B cell (primary cell): Measurements from ENCODE around the gene INSIG1. TPM values are rescaled to one million over a fixed set of nuclear protein-coding genes. Genes with fewer than 3 reads are reported as not detected.

Experiments
- ATAC-seq: fragments of 200-7000 bp; cut with Tn5 transposase; one replicate; pipeline ENCODE4 v1.10.0; 2021; ENCODE audit warnings: low read depth, mild to moderate bottlenecking, moderate number of reproducible peaks, moderate library complexity
- CTCF ChIA-PET: fragments of 350-600 bp; sonication (Branson Sonifier 250); formaldehyde crosslinking; loops from one replicate; lab custom pipeline; 2021; ENCODE audit warnings: antibody characterized with exemption, inconsistent platforms; lab: Charles Lee
- POLR2A ChIA-PET: fragments of 350-600 bp; sonication (Branson Sonifier 250); formaldehyde crosslinking; loops from one replicate; lab custom pipeline; 2021; ENCODE audit warnings: antibody characterized with exemption; lab: Charles Lee
- DNase-seq: peaks from one replicate; pipeline ENCODE4 v3.0.0; 2013
- H2AFZ ChIP-seq: 2 replicates; pipeline ENCODE4 v1.6.1; 2012; ENCODE audit warnings: mild to moderate bottlenecking, low read depth, low read length; ENCODE audit not compliant: insufficient read depth, poor library complexity, severe bottlenecking
- H3K27ac ChIP-seq, 2 donors: 1 replicate in 1 of 2; 2 replicates in 1 of 2; pipeline ENCODE4 v1.5.1; 2012 to 2013; ENCODE audit warnings: low read length in 2 of 2, mild to moderate bottlenecking in 2 of 2, moderate library complexity in 1 of 2
- H3K27me3 ChIP-seq, 4 experiments: fragments of 200-600 bp in 1 of 4; sonication (generic) in 1 of 4; replicated peaks in 1 of 4; 1 replicate in 2 of 4; 2 replicates in 2 of 4; pipeline versions ENCODE4 v1.6.1 to v1.7.0; 2013 to 2016; ENCODE audit warnings: low read length in 3 of 4, mild to moderate bottlenecking in 2 of 4, mixed read lengths in 1 of 4, moderate library complexity in 1 of 4; ENCODE audit not compliant: insufficient read depth in 4 of 4, control insufficient read depth in 3 of 4; ENCODE audit errors: control extremely low read depth in 1 of 4
- H3K36me3 ChIP-seq, 2 experiments: replicated peaks in 1 of 2; 1 replicate in 1 of 2; 2 replicates in 1 of 2; pipeline versions ENCODE4 v1.6.1 to v1.7.1; 2013; ENCODE audit warnings: low read length in 1 of 2; ENCODE audit not compliant: insufficient read depth in 2 of 2, control insufficient read depth in 1 of 2; ENCODE audit errors: control extremely low read depth in 1 of 2, extremely low read depth in 1 of 2
- H3K4me1 ChIP-seq, 2 donors: fragments of 200-600 bp in 1 of 2; sonication (generic) in 1 of 2; 1 replicate in 1 of 2; 2 replicates in 1 of 2; pipeline versions ENCODE4 v1.5.1 to v1.6.1; 2013 to 2017; ENCODE audit warnings: low read length in 2 of 2; ENCODE audit not compliant: control insufficient read depth in 2 of 2, insufficient read depth in 2 of 2
- H3K4me2 ChIP-seq: replicated peaks from 2 replicates; pipeline ENCODE3; 2012; ENCODE audit warnings: mild to moderate bottlenecking, low read depth, low read length; ENCODE audit not compliant: poor library complexity, severe bottlenecking
- H3K4me3 ChIP-seq, 5 experiments: fragments of 200-600 bp in 1 of 5; sonication (generic) in 1 of 5; 1 replicate in 3 of 5; 2 replicates in 2 of 5; pipeline versions ENCODE4 v1.5.1 to v1.7.0; 2011 to 2016; ENCODE audit warnings: low read length in 4 of 5, mild to moderate bottlenecking in 4 of 5, low read depth in 2 of 5, control low read depth in 1 of 5, moderate library complexity in 1 of 5; ENCODE audit not compliant: insufficient read depth in 1 of 5; ENCODE audit errors: control extremely low read depth in 1 of 5, extremely low read depth in 1 of 5
- H3K79me2 ChIP-seq: fragments of 200-600 bp; sonication (generic); one replicate; pipeline ENCODE4 v1.6.0; 2016; ENCODE audit warnings: low read length; ENCODE audit not compliant: control insufficient read depth, insufficient read depth
- H3K9ac ChIP-seq: fragments of 200-600 bp; sonication (generic); 2 replicates; pipeline ENCODE4 v1.6.1; 2017; ENCODE audit warnings: mild to moderate bottlenecking, low read length, moderate library complexity
- H3K9me3 ChIP-seq, 3 donors: one replicate each; pipeline versions ENCODE4 v1.6.1 to v1.7.1; 2013; ENCODE audit warnings: low read length in 2 of 3; ENCODE audit not compliant: control insufficient read depth in 2 of 3, insufficient read depth in 1 of 3; ENCODE audit errors: control extremely low read depth in 1 of 3
- H4K20me1 ChIP-seq: 2 replicates; pipeline ENCODE4 v1.6.0; 2012; ENCODE audit warnings: mild to moderate bottlenecking, low read length; ENCODE audit not compliant: insufficient read depth, control insufficient read depth, poor library complexity, severe bottlenecking
- H3K27ac Mint-ChIP-seq: one replicate; pipeline ENCODE4 v1.8.0; 2021; ENCODE audit warnings: mixed read lengths
- H3K27me3 Mint-ChIP-seq: one replicate; pipeline ENCODE4 v1.8.0; 2021; ENCODE audit warnings: mixed read lengths
- H3K4me1 Mint-ChIP-seq: one replicate; pipeline ENCODE4 v1.8.0; 2021; ENCODE audit warnings: mixed read lengths
- H3K4me3 Mint-ChIP-seq: one replicate; pipeline ENCODE4 v1.8.0; 2021; ENCODE audit warnings: mixed read lengths
- H3K9me3 Mint-ChIP-seq: one replicate; pipeline ENCODE4 v1.8.0; 2022; ENCODE audit warnings: mixed read lengths; ENCODE audit not compliant: insufficient read depth
- CTCF ChIP-seq: fragments of 200-600 bp; IDR thresholded peaks from one replicate; pipeline ENCODE4 v1.8.0; 2022; ENCODE audit warnings: antibody characterized with exemption, mild to moderate bottlenecking
- EZH2 ChIP-seq: IDR thresholded peaks from 2 replicates; pipeline ENCODE4 v1.6.1; 2012; ENCODE audit warnings: borderline replicate concordance, low read depth, mild to moderate bottlenecking, moderate library complexity, low read length; ENCODE audit not compliant: insufficient read depth, poor library complexity, severe bottlenecking
- WGBS: methylation state at CpG from one replicate; pipeline ENCODE4 v1.1.5; 2013; ENCODE audit warnings: missing lambda C conversion rate; ENCODE audit not compliant: insufficient coverage; 5-methylcytosine and 5-hydroxymethylcytosine counted together
- intact Hi-C: fragments of 100-400 bp; cut with micrococcal nuclease; formaldehyde crosslinking; loops from one replicate; pipeline ENCODE4 v1.10.0; 2022
- polyA plus RNA-seq: library from polyadenylated mRNA; depleted of rRNA; stranded (reverse); fragments of >200 nt; gene quantifications from 2 replicates; pipeline ENCODE4 v1.2.3, GENCODE V29; 2012
- total RNA-seq, 2 donors: library from RNA; stranded (reverse); fragments of 120-200 nt in 1 of 2; gene quantifications; 1 replicate in 1 of 2; 2 replicates in 1 of 2; pipeline versions ENCODE4 v1.2.3 to v1.2.4, GENCODE V29; 2013 to 2022

Gene INSIG1
- total and polyA plus RNA-seq, 2 donors (not counting 1 experiment from before 2014, with no cell fraction given) = 32.2 to 56.2 TPM

GRCh38 chr7:155309021-155309338 is 11.3 kb downstream of the INSIG1 start:
- no peak overlapping the region for H3K4me2 ChIP-seq
- H3K4me1 Mint-ChIP-seq = peaks cover 11% of the 10 kb centered on the region
- H3K27me3 ChIP-seq = no peaks in the 10 kb centered on the region
- DNase-seq = no peak
- H3K9me3 ChIP-seq = no peaks in the 10 kb centered on the region
- ChIA-PET POLR2A (no interaction called here), CTCF (interaction anchor here (0.7 kb wide), 1 partner anchor 123 kb away, joined by 3 read pairs; no protein-coding TSS in a partner anchor)
- H3K4me1 ChIP-seq = peaks cover 0 to 9% of the 10 kb centered on the region in 2 donors
- intact Hi-C loops = no loop called here
- no peak overlapping the region for H3K4me3 Mint-ChIP-seq
- TF ChIP-seq CTCF = no peak
- H3K27me3 Mint-ChIP-seq = no peaks in the 10 kb centered on the region
- H3K9ac ChIP-seq = no peak overlapping the region
- ATAC-seq = no peak
- no peak overlapping the region for H2AFZ ChIP-seq
- H3K36me3 ChIP-seq = peaks cover 4 to 47% of the 10 kb centered on the region in 2 experiments
- H3K27ac Mint-ChIP-seq = no peak overlapping the region
- H3K4me3 ChIP-seq = no peak overlapping the region
- no peaks in the 10 kb centered on the region for H3K9me3 Mint-ChIP-seq
- H3K27ac ChIP-seq = no peak overlapping the region
- no CpG with 5 or more reads among the region's 1 CpG for WGBS
- peaks cover 8% of the 10 kb centered on the region for H4K20me1 ChIP-seq
- H3K79me2 ChIP-seq = peaks cover 32% of the 10 kb centered on the region

- H3K27ac Mint-ChIP-seq = no peak overlapping the region
- CTCF ChIA-PET = no interaction called here
- no peak overlapping the region for H3K4me3 Mint-ChIP-seq
These were observed 12.9 kb downstream of the INSIG1 start for GRCh38 chr7:155310425-155311114.

More at GRCh38 chr7:155310425-155311114, 12.9 kb downstream of the INSIG1 start:
- POLR2A ChIA-PET = no interaction called here
- no peak for TF ChIP-seq CTCF
- no peak for TF ChIP-seq EZH2
- DNase-seq = no peak
- peaks cover 0 to 9% of the 10 kb centered on the region in 2 donors for H3K4me1 ChIP-seq
- no peak overlapping the region for H3K4me3 ChIP-seq
- H3K27ac ChIP-seq = no peak overlapping the region
- peaks cover 16% of the 10 kb centered on the region for H3K79me2 ChIP-seq
- H3K9me3 ChIP-seq = no peaks in the 10 kb centered on the region
- no peak for ATAC-seq
- no peak overlapping the region for H3K9ac ChIP-seq
- H3K4me2 ChIP-seq = no peak overlapping the region
- no peaks in the 10 kb centered on the region for H3K27me3 ChIP-seq
- H4K20me1 ChIP-seq = peaks cover 2% of the 10 kb centered on the region
- H3K27me3 Mint-ChIP-seq = no peaks in the 10 kb centered on the region
- no peaks in the 10 kb centered on the region for H3K9me3 Mint-ChIP-seq
- 97% methylated on average over 10 of the region's 13 CpGs for WGBS
- peaks cover 3 to 35% of the 10 kb centered on the region in 2 experiments for H3K36me3 ChIP-seq
- intact Hi-C loops = no loop called here
- peaks cover 8% of the 10 kb centered on the region for H3K4me1 Mint-ChIP-seq
- no peak overlapping the region for H2AFZ ChIP-seq
